Astrocyte of the cerebellum (primary cell): Measurements from ENCODE around the gene MOSMO.
"Not testable (repeated sequence)": the region's sequence is repeated elsewhere in the genome, so short reads cannot be mapped to it uniquely, and the experiment has no call there.

Experiments
- DNase-seq: peaks from one replicate; pipeline ENCODE4 v3.0.0-alpha.2; 2011; ENCODE audit warnings: low read depth
- H3K4me3 ChIP-seq: 2 replicates; pipeline ENCODE4 v1.5.1; 2011; ENCODE audit warnings: mild to moderate bottlenecking, low read depth, low read length, moderate library complexity
- in situ Hi-C: cut with HindIII; loops from 2 replicates; pipeline ENCODE4 v1.10.0; 2017; ENCODE audit warnings: low sequenced_read_pairs
- TF ChIP-seq, protein P1 (sequence below): IDR thresholded peaks from 2 replicates; pipeline ENCODE4 v1.5.1; 2012; ENCODE audit warnings: low read length, low read depth, moderate library complexity, mild to moderate bottlenecking; ENCODE audit errors: missing control alignments

MOSMO gene

DNA sequence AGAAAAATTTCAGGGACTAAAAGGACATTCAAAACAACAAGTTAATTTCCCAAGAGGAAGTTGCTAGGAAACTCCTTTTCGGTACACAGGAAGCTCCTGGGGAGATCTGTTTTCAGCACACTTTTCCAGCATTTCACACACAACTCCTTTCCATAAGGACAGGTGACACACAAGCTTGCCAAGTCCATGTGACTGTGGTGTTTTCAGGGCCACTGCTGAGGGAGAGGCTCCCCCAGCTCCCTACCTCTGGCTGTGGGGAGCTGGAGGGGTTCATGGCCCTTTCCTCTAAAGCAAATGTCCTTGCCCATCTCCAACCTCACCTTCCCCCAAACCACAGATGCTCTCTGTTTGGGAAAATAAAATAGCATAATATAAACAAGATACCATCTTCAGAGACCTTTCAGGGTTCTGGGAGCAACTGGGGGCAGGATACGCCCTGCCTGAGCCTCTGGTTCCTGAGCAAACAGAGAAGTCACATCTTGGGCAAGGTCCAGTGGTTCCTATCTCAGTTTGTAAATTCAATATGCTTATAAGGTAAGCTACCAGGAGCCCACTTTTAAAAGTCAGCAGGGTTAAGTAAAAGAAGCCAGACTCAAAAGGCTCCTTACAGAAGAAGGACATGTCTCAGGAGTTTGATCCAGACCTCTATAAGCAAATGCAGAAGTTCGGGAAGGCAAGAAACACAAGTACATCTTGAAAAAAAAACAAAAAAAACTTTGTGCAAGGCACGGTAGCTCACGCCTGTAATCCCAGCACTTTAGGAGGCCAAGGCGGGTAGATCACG is 10.0 kb upstream of the MOSMO start:
- in situ Hi-C loops: no loop called here
- DNase-seq: no peak

GRCh38 chr16:22001591-22001990 is 6.3 kb upstream of the MOSMO start:
- TF ChIP-seq, protein P1, sequence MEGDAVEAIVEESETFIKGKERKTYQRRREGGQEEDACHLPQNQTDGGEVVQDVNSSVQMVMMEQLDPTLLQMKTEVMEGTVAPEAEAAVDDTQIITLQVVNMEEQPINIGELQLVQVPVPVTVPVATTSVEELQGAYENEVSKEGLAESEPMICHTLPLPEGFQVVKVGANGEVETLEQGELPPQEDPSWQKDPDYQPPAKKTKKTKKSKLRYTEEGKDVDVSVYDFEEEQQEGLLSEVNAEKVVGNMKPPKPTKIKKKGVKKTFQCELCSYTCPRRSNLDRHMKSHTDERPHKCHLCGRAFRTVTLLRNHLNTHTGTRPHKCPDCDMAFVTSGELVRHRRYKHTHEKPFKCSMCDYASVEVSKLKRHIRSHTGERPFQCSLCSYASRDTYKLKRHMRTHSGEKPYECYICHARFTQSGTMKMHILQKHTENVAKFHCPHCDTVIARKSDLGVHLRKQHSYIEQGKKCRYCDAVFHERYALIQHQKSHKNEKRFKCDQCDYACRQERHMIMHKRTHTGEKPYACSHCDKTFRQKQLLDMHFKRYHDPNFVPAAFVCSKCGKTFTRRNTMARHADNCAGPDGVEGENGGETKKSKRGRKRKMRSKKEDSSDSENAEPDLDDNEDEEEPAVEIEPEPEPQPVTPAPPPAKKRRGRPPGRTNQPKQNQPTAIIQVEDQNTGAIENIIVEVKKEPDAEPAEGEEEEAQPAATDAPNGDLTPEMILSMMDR: no peak
- in situ Hi-C loops: loop anchor here (5.0 kb wide), 1 partner anchor 81 kb away; no protein-coding TSS in a partner anchor
- no peak overlapping the region for H3K4me3 ChIP-seq
- no peak for DNase-seq

More for the DNA sequence above, 10.0 kb upstream of the MOSMO start:
- no peak overlapping the region for H3K4me3 ChIP-seq
- TF ChIP-seq, protein P1: no peak

- not testable (repeated sequence) for DNase-seq, H3K4me3 ChIP-seq
- in situ Hi-C loops: loop anchor here (5.0 kb wide), 1 partner anchor 80 kb away; no protein-coding TSS in a partner anchor
Observed at GRCh38 chr16:22002047-22002446, 5.9 kb upstream of the MOSMO start.

DNA sequence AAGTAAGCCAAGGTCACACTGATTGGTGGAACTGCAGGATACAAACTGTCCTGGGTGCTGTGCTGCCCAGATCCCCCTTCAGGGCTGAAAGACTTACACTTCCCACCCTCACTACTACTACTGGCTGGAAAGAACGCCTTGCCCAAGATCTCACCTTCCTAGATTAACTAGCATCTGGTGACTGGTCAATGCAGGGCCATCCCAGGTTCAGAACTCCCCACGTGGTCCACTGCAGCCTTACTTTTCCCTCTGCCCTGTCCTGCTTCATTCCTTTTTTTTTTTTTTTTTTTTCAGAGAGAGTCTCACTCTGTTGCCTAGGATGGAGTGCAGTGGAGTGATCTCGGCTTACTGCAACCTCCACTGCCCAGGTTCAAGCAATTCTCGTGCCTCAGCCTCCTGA is 4.7 kb upstream of the MOSMO start:
- TF ChIP-seq, protein P1: no peak
- no peak overlapping the region for H3K4me3 ChIP-seq
- DNase-seq: no peak
- in situ Hi-C loops: loop anchor here (5.0 kb wide), 1 partner anchor 79 kb away; no protein-coding TSS in a partner anchor

- DNase-seq: no peak
- TF ChIP-seq, protein P1: no peak
- no peak overlapping the region for H3K4me3 ChIP-seq
- in situ Hi-C loops: loop anchor here (5.0 kb wide), 1 partner anchor 78 kb away; no protein-coding TSS in a partner anchor
Observed at GRCh38 chr16:22004341-22004740, 3.6 kb upstream of the MOSMO start.

- DNase-seq: no peak
- TF ChIP-seq, protein P1: no peak
- in situ Hi-C loops: no loop called here
- H3K4me3 ChIP-seq: no peak overlapping the region
Observed at GRCh38 chr16:22005746-22006145, 2.2 kb upstream of the MOSMO start.

DNA sequence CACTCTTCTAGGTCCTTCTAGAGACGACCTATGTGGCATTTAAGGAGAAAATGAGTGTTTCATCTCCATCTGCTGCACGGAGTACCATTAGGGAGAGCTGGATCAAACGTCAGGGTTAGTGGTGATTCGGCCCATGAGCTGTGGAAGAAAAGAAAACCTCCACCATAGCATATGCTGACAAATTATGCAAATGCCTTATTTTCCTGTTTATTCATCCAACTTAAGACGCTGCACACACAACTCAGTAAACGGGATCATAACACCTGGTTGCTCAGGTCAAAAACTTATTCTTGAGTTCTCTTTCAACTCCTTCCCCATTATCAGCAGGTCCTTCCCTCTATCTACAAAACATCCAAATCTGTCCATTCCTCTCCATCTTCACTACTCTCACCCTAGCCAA is 1.3 kb upstream of the MOSMO start:
- H3K4me3 ChIP-seq: no peak overlapping the region
- in situ Hi-C loops: no loop called here
- TF ChIP-seq, protein P1: no peak
- DNase-seq: no peak
